Activated T-cell treated with anti-CD3 and anti-CD28 coated beads for 48 hours (primary cell): ENCODE measurements around the gene OPCML.

Experiments used
- DNase-seq: peaks from one replicate; pipeline ENCODE4 v3.0.0-alpha.2; 2020; ENCODE audit warnings: low read depth

OPCML gene

DNA sequence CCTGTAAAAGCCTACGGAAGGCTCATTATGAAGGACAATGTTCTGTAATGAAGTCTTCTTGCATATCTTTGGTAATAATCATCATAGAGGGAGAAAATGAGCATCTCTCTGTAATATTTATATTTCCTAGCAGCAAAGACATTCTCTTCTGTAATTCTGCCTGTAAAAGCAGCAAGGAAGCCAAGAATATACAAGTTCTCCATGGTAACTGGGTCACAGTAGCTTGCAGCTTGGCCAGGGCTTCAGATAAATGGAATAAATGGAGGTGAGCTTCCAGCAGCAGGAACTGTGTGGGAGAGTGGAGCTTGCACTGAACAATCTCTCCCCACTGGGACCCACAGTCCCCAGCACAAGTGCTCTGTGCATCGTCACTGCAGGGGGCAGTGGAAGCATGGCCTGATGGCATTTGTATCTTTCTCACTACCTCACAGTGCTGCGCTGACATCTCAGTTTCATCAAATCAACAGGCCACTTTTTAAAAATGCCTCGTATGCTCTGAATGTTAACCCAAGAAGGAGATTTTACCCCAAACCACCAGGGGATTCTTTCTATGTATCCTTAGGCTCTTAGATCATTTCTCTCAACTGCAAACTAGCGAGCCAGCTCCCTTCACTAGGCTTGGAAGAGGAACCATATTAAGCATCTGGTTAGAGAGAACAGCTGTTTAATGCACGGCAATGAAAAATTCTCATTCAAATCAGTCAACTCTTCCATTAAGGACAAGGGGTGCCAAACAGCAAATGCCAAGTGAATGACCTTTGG is 1059.7 kb downstream of the OPCML start:
- DNase-seq = no peak

DNA sequence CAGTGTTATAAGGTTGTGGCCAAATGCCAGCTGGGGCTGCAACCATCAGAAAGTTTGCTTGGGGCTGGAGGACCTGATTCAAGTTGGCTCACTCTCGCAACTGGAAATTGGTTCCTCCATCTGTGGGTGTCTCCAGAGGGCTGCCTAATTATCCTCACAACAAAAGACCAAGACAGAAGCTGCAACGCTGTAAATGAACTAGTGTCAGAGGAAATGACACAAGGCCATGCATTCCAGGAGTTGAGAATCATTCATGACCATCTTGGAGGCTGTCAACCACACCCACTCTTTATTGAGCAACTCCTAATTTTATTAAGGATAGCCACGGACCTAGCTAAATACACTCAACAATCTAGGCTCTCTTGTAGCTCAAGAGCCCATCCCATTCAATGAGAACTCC is 1060.8 kb downstream of the OPCML start:
- DNase-seq = no peak

DNA sequence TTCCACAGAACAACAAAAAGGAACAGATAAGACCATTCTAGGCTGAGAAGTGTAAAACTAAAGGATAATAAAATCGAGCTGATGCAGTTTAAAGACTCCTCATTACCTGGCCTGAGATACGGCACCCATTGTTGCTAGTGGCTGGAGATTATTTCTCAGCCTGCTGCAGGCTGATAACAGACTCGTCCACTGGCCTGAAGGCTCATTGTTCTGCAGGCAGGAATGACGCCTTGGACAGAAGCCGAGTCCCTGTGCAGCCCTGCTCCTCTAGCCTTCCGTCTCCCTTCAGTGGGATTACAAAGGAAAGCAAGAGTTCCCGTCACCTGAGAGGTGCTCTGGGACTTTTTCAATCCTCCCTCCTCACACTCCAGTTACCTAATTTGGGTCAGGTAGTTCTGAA is 1065.3 kb downstream of the OPCML start:
- DNase-seq = no peak

DNA sequence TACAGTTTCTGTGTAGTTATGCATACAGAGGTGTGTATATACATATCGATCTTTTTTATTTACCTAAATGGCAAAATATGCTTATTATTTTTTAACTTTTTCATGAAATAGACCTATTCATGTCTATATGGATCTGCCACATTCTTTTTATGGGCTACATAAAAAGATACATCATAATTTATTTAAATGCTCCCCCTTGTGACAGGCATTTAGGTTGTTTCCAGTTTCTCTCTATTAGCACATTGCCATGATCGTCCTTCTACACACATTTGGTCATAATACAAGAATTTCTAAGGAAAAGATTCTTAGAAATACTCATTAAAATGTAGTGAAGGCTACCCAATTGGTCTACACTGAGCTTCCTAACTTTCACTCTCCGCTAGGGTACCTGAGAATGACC is 1067.4 kb downstream of the OPCML start:
- DNase-seq = no peak

DNA sequence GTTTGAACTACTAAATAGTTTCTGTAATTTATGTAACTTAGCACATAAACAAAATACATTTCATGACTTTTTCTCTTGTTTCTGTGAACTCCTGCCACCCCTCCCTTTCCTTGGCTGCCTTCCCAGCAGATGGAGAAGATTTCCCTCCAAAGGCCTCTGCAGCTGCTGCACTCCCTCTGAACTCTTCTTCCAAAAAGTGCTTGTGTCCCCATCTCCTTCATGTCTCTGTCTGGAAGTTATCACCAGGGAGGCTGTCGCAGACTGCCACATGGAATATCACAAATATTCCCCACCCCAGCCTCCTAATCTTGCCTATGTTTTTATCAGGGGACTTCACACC is 1068.3 kb downstream of the OPCML start:
- DNase-seq = no peak

DNA sequence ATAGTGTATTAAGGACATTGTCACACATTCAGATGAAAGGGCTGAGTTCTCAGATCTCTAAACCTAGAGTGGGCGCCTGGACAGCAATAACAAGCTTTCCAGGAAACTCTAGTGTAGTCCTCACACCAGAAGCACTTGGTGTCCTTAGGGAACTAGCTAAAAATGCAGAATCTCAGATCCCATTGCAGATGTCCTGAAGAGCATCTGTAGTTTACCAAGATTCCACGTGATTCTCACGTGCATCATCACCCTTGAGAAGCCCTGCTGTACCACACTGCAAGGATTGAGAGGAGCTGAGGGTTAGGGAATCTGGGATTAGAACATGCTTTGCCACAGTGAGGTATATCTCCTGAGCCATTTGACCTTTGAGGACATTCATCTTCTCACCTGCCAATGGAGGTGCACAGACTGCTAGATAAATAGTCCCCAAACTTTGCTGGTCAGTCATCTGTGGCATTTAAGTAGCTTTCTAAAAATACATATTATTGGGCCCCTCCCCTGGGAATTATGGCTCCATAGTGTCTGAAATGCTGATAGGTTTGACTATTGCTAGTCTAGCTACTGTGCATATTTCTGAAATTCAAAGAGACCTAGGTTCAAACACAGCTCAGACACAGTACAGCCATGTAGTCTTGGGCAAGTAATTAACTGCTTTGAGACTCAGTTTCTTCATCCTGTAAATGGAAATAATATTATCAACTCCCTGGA is 1068.9 kb downstream of the OPCML start:
- no peak for DNase-seq

DNA sequence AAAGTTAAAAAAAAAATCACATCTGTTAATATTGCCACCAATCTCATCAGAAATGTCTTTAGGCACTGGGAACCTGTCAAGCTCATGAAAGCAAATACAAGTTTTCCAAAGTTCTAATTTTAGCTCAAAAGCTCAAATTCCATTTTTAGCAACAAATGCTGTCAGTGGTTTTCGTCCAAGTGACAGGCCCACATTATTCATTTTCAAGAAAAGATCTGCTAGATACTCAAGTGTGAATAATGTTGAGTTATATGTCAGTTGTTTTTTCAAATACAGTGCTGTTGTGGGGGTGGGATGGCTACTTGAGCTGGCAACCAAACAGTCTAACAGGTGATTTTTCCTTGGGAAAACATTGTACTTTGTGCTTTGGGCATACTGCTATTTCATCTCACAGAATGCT is 1072.6 kb downstream of the OPCML start:
- DNase-seq = no peak

DNA sequence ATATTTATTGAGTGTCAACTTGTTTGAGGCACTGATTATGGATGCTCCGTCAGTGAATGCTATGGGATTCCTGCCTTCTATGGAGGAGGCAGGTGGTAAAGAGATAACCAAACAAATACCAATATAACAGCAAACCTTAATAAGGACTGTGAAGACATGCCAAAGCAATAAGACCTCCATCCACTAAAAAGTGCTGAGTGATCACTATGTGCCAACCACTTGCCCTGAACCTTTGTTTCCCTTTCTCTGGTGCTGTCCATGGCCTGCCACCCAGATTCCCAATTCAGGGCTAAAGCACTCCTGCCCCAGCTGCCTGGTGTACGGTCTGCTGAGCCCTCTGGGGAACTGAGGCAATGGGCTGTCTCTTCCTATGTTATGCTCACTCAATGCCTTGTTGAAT is 1074.9 kb downstream of the OPCML start:
- no peak for DNase-seq

DNA sequence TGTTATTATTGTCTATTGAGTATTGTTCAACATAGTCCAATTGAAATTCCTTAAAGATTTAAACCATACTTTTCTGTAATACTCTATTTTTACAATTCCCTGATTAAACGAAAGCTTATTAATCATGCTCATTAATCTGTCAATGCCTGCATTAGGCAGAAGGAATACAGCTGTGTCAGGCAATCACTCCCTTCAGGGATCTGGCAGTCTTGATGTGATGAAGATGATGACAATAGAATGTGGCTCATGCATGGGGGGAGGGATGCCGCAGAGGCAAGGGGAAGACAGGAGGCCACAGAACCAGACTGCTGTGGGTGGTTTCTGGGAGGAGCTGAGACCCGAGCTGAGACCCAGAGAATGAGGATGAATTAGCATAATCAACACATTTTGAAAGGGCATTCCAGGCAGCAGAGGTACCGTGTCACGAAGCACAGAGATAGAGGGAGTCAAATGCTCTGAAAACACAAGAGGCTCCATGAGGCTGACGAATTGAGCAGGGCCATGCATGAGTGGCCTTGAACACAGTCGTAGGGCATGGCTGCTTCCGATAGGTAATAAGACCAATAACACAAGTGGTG is 1075.5 kb downstream of the OPCML start:
- no peak for DNase-seq

DNA sequence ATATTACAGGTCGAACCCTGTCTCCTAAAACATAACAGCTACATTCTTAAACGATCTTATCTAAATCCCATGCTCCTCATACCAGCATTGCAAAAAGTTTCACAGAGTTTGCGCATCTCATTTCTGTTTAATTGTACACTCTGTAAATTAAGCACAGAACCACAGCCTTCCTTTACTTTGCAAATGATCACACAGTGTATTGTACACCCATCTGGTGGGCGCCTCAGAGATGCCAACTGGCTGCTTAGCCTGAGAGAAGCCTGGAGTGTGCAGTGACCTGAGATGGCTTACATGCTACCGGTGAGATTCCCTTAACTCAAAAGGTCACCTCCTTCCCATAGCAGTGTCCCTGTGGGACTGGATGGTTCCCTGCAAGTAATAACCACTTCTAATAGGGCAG is 1077.3 kb downstream of the OPCML start:
- DNase-seq = no peak

DNA sequence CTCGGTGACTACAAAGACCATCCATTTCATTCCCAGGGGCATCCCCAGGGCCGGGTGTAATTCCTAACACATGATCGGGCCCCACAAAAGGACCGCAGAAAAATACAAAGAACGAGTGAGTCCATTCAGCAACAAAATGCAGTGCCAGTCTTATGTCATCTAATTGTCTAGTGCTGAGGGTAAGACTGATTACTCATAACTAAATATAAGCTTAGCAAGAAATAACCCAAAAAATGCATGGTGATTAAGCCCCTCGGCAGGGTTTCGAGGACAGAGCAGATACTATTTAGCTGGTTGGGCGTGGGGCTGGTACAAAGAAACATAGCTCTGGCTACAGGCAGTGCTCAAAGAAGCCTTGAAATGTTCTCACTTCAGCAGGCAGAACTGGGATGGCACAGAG is 1078.9 kb downstream of the OPCML start:
- no peak for DNase-seq

DNA sequence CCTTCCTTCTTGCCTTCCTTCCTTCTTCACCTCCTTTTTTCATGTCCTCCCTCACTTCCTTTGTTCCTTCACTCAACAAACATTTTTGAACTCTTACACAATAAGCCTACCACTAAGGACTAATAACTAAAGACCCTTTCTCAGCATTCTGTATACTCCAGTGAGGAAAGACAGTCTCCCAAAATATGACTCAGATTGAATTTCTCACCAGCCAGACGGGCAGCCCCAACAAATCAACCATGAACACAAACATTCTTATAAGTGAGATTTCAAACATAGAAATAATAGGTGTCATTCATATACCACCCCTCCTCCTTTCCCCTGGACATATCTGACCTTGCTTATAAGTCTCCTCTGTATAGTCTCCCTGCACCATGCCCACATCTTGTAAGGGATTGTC is 1079.7 kb downstream of the OPCML start:
- DNase-seq = no peak

DNA sequence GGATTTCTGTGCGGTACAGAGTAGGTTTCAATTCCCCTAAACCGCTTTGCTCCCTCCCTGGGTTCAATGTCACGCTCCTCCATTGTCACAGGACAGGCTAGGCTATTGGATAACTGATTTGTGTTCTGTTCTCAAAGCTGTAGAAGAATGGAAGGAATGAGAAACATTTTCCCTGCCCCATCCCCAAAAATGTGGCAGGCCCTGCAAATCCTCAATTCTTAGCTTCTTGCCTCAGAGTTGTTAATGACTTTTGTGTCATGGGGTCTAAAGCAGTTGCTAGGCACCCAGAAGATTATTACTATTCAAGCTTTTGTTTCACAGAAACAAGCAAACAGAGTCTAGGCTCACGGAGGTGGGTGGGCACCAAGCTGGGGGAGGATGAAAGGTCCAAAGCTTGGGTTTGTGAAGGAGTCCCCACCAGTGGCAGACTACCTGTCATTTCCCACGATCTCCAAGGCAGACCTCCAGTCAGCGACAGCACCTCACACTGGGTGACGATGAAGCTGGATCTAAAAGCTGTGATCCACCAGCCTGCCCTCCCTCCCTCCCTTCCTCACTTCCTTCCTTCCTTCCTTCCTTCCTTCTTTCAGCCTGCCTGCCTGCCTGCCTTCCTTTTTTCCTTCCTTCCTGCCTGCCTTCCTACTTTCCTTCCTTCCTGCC is 1080.2 kb downstream of the OPCML start:
- no peak for DNase-seq

DNA sequence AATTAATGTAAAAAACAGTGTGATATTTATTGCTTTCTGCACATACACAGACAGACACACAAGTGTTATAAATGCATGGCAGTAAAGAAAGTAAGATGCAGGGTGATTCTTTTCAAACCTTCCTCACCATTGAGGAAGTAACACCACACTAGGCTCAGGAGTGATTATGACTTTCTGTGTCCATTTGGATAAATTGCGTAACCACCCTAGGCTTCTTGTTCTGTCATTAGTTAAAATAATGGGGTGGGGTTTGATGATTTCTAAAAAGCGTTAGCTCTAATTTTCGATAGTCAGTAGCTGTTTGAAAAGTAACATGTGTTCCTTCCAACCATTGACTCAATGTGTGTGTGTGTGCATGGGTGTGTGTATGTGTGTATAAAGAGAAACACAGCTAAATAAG is 1081.7 kb downstream of the OPCML start:
- no peak for DNase-seq

DNA sequence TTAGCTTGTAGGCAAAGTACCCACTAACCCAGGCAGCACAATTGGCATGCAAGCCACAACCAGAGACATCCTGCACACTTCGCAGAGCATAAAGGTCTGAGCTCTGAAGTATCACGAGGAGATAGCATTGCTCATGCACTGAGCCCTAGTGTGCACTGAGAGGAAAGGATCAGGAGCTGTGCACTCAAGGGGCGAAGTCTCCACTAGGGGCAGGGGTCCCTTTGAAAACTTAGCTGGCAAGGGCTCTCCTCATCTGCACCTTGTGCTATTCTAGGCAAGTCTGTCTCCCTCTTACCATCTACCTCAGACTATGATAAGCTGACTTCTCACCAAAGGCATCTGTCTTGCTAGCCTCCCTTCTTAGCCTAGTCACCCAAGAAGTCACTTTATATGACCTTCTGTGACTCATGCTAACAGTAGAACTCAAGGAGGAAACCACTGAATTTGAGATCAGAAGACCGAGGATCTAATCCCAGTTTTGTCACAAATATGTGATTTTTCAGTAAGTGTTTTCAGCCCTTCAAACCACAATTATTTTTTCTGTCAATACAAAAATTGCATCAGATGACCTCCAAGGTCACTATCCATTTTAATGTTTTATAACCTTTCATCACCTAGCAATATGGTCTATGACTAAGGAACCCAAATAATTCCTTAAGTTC is 1083.8 kb downstream of the OPCML start:
- no peak for DNase-seq

DNA sequence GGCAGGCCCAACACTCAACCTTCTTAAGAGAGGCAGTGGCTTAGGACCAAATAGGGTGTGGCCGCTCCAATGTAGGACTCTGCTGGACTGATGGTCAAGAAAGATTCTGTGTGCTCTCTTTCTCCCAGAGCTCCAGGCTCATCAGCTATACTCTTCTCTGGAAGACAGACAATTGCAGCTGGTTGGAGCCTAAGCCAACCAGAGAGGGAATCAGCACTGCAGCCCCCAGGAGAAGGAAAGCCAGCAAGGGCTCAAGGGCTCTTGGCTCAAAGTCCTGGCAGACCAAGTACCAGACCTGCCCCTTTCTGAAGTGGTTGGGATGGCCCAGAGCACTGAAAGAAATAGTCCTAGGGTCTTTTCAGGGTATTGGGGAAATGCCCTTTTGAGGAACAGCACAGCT is 1084.5 kb downstream of the OPCML start:
- DNase-seq = no peak

DNA sequence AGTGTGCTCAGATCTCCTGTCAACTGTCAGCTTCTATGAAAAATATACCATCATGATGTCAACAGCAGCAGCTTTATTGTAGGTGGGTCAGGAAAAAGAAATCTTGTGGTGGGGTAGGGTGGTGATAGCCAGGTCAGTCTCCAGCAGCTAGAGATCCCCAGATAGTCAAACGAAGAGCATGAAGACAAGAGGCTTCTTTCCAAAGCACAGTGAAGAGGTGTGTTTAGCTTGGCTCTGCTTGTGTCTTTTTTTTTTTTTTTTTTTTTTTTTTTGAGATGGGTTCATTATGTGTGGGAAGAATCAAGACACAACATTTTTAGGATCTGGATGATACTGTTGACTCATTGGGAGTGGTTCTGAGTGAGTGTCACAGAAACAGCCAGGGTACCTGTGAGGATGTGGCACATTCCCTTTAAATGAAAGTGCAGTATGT is 1086.4 kb downstream of the OPCML start:
- DNase-seq = no peak

DNA sequence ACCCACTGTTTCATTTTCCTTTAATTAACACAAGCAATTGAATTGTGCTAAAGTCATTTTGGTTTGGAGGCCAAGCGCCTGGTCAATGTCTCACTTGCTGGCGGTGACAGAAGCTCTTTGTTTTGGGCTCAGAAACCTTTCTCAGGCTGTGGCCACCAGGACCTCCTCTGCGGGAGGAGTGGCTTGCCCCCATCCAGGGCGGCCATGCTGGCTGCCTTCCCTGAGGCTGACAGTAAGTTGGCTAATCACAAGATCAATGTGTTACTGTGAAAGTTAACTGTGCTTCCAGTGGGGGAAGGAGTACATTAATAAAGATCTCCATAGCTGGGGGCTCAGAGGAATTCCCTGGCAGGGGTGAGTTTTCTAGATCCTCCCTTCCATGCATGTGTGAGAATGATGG is 1087.4 kb downstream of the OPCML start:
- DNase-seq = no peak

DNA sequence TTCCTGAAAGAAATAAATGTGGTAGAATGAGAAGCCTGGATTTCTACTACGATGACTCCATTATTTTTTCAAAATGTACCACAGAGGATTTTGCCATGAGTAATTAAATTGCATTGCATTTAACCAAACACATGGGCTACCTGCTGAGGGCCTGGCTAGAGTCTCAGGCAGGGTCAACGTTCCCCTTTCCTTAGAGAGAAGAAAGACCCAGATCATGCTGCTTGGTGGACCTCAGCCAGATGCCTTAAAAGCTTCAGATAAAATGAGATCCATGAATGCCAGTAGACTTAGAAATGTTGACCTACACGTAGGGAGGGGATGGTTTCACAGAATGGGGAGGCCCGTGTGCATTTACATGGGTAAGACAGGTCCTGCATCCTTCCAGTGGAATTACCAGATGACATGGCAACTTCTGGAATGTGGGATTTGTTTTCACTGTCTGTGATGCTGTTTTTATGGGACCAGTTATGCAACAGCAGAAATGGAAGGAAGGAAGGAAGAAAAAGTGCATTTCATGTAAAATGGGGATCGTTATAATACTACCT is 1092.5 kb downstream of the OPCML start:
- no peak for DNase-seq

DNA sequence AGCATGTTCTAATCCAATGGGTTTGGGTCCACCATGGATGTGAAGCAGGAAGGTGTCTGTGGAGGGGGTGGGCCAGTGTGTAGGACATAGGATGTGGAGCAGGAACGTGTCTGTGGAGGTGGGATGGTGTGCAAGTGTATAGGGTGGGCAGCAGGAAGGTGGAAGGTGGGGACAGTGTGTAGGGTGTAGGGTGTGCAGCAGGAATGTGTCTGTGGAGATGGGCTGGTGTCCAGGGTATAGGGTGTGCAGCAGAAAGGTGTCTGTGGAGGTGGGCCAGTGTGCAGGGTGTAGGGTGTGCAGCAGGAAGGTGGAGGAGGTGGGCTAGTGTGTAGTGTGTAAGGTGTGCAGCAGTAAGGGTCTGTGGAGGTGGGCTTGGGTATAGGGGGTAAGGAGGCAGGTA is 1093.9 kb downstream of the OPCML start:
- no peak for DNase-seq

DNA sequence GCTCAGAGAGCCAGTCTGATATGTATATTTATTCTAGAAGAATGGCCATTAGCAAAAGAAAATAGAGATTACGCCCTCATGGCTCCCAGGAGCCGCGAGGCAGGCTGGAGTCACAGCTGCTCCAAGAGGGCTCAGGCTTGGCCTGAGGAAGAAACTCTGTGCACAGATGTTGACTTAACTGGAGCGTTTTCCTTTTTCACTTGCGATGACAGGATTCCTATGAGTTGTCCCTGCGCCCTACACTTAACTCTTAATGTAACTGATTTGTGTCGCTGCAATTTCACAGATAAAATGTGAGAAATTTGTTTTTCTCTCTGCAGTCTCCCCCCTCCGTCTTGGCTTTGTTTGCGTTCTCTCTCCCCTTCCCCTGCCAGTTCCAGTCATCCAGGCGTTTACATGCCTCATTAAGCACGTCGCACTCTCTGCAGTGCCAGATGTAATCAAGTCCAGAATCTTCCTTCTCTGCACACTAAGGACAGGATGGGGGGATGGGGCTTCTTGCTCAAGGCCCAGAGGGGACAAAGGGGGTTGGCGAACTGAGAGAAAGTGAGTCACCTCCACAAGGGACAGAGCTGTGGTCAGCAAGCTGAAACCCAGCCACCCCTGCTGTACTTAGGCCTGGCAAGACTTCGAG is 1101.8 kb downstream of the OPCML start:
- no peak for DNase-seq

DNA sequence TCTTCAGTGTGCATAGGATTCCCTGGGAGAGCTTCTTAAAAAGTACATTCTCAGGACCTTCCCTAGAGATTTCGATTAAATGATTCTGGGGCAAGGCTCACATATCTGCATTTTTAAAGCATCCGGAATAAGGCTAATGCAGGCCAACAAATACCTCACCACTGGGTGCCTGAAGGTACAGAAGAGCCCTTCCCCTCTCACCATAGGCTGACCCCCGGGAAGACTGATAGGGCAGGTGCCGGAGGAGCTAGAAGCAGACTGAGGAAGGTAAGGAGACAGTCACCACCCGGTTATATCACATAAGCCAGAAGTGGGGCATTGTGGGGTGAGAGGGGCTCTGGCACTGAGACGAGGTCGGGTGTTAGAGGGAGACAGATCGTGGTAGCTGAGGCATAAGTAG is 1102.6 kb downstream of the OPCML start:
- DNase-seq = no peak
